Activated T-cell treated with anti-CD3 and anti-CD28 coated beads, Interleukin-2, amount 50 U/mL, for 72 hours (primary cell): ENCODE measurements around the gene ISG20L2. TPM values are rescaled to one million over a fixed set of nuclear protein-coding genes. Genes with fewer than 3 reads are reported as not detected.
"Not testable (repeated sequence)": the region's sequence is repeated elsewhere in the genome, so short reads cannot be mapped to it uniquely, and the experiment has no call there.

ENCODE experiments used
- ATAC-seq, 2 donors: fragments of 150-1000 bp; cut with Tn5 transposase; replicated peaks in 1 of 2; 2 replicates each; pipeline ENCODE4 v1.10.0; 2021; ENCODE audit warnings: moderate library complexity in 2 of 2, mild to moderate bottlenecking in 1 of 2
- DNase-seq, 2 donors: peaks; one replicate each; pipeline ENCODE4 v3.0.0; 2021 to 2022; ENCODE audit warnings: mixed read lengths in 1 of 2
- H3K27ac Mint-ChIP-seq: one replicate; pipeline ENCODE4 v1.8.0; 2022; ENCODE audit warnings: mild to moderate bottlenecking, moderate library complexity, mixed read lengths
- H3K27me3 Mint-ChIP-seq: one replicate; pipeline ENCODE4 v1.8.0; 2022; ENCODE audit warnings: low read depth, mixed read lengths
- H3K36me3 Mint-ChIP-seq, 2 donors: one replicate each; pipeline ENCODE4 v1.8.0; 2022; ENCODE audit warnings: mixed read lengths in 2 of 2, mild to moderate bottlenecking in 1 of 2; ENCODE audit not compliant: insufficient read depth in 2 of 2
- H3K4me1 Mint-ChIP-seq: one replicate; pipeline ENCODE4 v1.8.0; 2022; ENCODE audit warnings: low read depth, mixed read lengths
- H3K4me3 Mint-ChIP-seq, 2 donors: one replicate each; pipeline ENCODE4 v1.8.0; 2022; ENCODE audit warnings: mild to moderate bottlenecking in 2 of 2, mixed read lengths in 2 of 2, moderate library complexity in 2 of 2
- H3K9me3 Mint-ChIP-seq, 2 donors: one replicate each; pipeline ENCODE4 v1.8.0; 2022; ENCODE audit warnings: mixed read lengths in 2 of 2
- total RNA-seq, 2 donors: library from RNA; stranded (reverse); gene quantifications; one replicate each; pipeline ENCODE4 v1.2.3, GENCODE V29; 2022

Gene ISG20L2
- total RNA-seq, 2 donors from 2014 or later = 36.3 to 37.1 TPM

DNA sequence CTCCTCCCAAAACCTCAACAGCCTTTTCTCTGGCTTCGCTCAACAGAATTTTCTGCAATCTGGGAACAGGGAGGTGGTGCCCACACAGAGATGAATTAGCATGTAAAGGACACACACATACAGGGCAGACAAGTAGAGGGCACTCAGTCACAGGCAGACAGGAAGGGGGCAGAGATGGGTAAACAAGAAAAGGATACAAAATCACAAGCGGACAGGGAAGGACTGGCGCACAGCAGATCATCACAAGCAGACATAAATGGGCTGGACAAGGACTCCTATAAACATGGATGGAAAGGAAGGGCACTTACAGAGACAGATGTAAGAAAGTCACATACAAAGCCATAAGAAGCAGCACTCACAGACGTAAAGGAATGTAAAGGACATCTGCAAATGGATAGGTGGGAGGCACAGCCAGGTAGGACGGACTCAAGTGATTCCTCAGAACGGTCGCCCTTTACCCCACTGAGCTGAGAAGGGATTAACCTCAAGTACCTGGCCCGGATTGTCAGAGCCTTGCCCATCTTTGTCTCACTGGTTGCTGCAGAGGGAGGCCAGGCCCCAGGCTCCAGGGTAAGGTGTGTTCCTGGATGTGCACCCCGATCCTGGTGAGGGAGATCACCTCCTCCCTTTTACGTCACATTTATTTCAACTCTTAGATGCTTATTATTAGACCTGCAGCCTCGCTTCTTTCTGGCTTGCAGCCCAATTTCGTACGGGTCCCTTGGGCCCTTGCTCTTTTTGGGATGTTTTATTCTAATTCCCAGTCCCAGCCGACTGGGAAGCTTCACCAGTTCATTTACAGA lies 37.9 kb upstream of the ISG20L2 start:
- Mint-ChIP-seq H3K9me3 (no peaks in the 10 kb centered on the region), H3K27ac (peak overlapping the region; percentile 26), H3K36me3 (peaks cover 7 to 17% of the 10 kb centered on the region in 2 donors), H3K4me3 (no peak overlapping the region), H3K4me1 (peaks cover 44% of the 10 kb centered on the region), H3K27me3 (no peaks in the 10 kb centered on the region)
- DNase-seq (peak in 1 of 2 donors; percentile 22), ATAC-seq (no peak)

DNA sequence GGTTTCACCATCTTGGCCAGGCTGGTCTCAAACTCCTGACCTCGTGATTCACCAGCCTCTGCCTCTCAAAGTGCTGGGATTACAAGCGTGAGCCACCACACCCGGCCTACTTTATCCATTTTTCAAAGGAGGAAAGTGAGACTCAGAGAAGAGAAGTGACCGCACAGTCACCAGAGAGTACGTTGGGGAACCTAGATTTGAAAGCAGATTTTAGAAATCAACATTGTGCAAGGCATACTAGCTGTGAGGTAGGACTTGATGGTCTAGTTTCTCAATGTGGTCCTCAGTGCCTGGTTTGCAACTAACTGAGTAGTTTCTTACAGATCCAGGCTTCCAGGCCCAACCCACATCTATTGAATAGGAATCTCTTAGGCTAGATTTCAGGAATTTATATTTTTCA lies 37.1 kb upstream of the ISG20L2 start:
- Mint-ChIP-seq H3K4me3 (no peak overlapping the region), H3K27me3 (no peaks in the 10 kb centered on the region), H3K27ac (no peak overlapping the region), H3K36me3 (peaks cover 4 to 10% of the 10 kb centered on the region in 2 donors), H3K9me3 (no peaks in the 10 kb centered on the region), H3K4me1 (peaks cover 35% of the 10 kb centered on the region)
- DNase-seq (no peak), ATAC-seq (no peak)

DNA sequence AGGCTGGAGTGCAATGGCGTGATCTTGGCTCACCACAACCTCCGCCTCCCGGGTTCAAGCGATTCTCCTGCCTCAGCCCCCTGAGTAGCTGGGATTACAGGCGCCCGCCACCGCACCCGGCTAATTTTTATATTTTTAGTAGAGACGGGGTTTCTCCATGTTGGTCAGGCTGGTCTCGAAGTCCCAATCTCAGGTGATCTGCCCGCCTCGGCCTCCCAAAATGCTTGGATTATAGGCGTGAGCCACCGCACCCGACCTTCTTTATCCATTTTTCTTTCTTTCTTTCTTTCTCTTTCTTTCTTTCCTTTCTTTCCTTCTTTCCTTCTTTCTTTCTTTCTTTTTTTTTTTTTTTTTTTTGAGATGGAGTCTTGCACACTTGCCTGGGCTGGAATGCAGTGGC lies 36.6 kb upstream of the ISG20L2 start:
- not testable (repeated sequence) for H3K4me3 Mint-ChIP-seq, ATAC-seq, H3K27ac Mint-ChIP-seq, H3K27me3 Mint-ChIP-seq, H3K9me3 Mint-ChIP-seq, DNase-seq, H3K36me3 Mint-ChIP-seq
- peaks cover 30% of the 10 kb centered on the region for H3K4me1 Mint-ChIP-seq

DNA sequence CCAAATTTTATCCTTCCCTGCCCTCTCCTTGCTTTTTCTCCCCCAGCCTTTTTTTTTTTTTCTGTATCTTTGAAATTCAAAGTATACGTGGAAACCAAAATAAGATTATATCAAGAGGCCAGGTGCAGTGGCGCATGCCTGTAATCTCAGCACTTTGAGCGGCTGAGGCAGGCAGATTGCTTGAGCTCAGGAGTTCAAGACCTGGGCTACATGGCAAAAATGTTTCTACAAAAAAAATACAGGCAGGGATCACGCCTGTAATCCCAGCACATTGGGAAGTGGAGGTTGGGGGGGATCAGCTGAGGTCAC lies 32.2 kb upstream of the ISG20L2 start:
- ATAC-seq = no peak
- H3K4me3 Mint-ChIP-seq = no peak overlapping the region
- peaks cover 3% of the 10 kb centered on the region for H3K4me1 Mint-ChIP-seq
- no peak overlapping the region for H3K27ac Mint-ChIP-seq
- no peaks in the 10 kb centered on the region for H3K27me3 Mint-ChIP-seq
- no peaks in the 10 kb centered on the region for H3K9me3 Mint-ChIP-seq
- H3K36me3 Mint-ChIP-seq = no peaks in the 10 kb centered on the region
- no peak for DNase-seq

DNA sequence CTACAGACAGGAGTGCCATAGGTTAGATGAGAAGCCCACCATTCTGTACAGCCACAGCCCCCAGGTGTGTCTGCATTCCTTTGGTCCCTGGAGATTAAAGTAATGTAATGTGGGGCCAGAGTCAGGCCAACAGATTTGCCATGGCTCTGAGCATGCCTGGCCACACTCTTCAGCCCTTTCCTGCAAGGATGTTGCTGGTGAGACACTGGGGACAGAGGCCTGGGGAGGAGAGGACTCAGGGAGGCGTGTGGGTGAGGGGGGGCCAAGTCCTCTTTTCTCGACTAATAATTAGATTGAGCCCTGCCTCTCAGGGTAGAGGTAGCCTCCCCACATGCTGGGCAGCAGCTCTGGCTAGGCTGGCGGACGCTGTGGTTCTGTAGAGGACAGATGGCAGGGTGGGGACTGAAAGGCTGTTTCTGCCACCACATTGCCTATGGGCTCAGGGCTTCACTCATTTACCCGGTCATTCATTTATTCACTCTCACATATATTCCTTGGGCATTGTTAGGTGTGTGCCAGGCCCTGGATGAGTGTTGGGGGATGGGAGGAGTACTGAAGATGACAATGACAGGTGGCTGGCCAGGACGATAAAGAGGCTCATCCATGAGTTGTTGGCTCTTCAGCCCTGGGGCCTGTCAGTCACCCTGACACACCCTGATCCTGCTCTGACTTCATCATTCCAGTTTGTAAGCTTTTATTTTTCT lies 31.7 kb upstream of the ISG20L2 start:
- no peak for ATAC-seq
- H3K4me3 Mint-ChIP-seq = no peak overlapping the region
- no peaks in the 10 kb centered on the region for H3K4me1 Mint-ChIP-seq
- H3K9me3 Mint-ChIP-seq = no peaks in the 10 kb centered on the region
- no peaks in the 10 kb centered on the region for H3K27me3 Mint-ChIP-seq
- no peaks in the 10 kb centered on the region for H3K36me3 Mint-ChIP-seq
- H3K27ac Mint-ChIP-seq = no peak overlapping the region
- DNase-seq = no peak

DNA sequence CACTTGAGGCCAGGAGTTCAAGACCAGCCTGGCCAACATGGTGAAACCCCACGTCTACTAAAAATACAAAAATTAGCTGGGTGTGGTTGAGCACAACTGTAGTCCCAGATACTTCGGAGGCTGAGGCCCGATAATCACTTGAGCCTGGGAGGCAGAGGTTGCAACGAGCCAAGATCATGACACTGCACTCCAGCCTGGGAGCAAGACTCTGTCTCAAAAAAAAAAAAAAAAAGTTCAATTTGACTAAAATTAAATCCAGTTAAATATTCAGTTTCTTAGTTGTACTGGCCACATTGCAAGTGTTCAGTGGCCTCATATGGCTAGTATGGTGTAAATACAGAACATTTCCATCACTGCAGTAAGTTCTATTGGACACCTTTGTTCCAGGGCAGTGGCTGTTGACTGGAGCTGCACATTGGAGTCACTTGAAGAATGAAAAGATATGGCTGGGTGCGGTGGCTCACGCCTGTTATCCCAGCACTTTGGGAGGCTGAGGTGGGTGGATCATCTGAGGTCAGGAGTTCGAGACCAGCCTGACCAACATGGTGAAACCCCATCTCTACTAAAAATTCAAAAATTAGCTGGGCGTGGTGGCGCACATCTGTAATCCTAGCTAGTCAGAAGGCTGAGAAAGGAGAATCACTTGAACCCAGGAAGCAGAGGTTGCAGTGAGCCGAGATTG lies 29.1 kb upstream of the ISG20L2 start:
- H3K27me3 Mint-ChIP-seq, H3K9me3 Mint-ChIP-seq, H3K4me1 Mint-ChIP-seq, H3K36me3 Mint-ChIP-seq, H3K27ac Mint-ChIP-seq, DNase-seq, ATAC-seq, H3K4me3 Mint-ChIP-seq: not testable (repeated sequence)

DNA sequence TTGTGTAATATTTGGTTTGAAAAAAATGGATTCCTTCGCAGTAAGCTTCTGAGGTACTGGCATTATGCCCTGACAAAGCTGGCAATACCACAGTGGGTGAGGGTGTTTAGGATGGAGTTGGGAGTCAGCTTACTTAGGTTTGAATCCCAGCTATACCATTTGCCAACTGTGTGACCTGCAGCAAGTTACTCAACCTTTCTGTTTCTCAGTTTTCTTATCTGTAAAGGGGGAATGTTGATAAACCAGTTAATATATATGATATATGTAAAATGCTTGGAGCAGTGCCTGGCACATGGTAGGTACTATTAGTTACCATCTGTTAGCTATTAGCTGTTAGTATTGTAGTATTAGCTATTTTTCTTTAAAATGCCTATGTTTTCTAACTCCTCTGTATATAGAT lies 27.8 kb upstream of the ISG20L2 start:
- H3K27ac Mint-ChIP-seq = no peak overlapping the region
- DNase-seq (no peak), ATAC-seq (no peak)
- peaks cover 11% of the 10 kb centered on the region for H3K4me1 Mint-ChIP-seq
- H3K9me3 Mint-ChIP-seq = no peaks in the 10 kb centered on the region
- H3K4me3 Mint-ChIP-seq = no peak overlapping the region
- H3K36me3 Mint-ChIP-seq = peaks cover 0 to 2% of the 10 kb centered on the region in 2 donors
- H3K27me3 Mint-ChIP-seq = no peaks in the 10 kb centered on the region

DNA sequence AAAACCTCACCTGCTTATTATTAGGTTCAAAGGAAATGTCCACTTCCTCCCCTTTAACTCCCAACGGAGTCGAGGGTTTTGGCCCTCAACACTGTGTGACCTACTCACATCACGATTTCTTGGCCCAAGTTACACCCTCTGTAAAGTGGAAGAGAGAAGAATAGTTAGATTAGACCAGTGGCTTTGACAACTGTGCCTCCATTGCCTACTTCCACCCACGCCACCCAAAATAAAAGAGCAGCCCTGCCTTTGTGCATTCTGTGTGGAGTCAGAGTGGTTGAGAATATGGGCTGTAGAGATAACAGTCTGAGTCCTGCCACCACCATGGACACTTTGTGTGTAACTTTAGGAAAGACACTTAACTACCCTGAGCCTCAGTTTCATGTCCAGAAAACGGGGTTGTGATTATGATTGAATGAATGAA lies 27.0 kb upstream of the ISG20L2 start:
- H3K36me3 Mint-ChIP-seq = peaks cover 0 to 2% of the 10 kb centered on the region in 2 donors
- no peak overlapping the region for H3K27ac Mint-ChIP-seq
- peaks cover 11% of the 10 kb centered on the region for H3K4me1 Mint-ChIP-seq
- DNase-seq (no peak), ATAC-seq (no peak)
- no peak overlapping the region for H3K4me3 Mint-ChIP-seq
- no peaks in the 10 kb centered on the region for H3K27me3 Mint-ChIP-seq
- no peaks in the 10 kb centered on the region for H3K9me3 Mint-ChIP-seq

DNA sequence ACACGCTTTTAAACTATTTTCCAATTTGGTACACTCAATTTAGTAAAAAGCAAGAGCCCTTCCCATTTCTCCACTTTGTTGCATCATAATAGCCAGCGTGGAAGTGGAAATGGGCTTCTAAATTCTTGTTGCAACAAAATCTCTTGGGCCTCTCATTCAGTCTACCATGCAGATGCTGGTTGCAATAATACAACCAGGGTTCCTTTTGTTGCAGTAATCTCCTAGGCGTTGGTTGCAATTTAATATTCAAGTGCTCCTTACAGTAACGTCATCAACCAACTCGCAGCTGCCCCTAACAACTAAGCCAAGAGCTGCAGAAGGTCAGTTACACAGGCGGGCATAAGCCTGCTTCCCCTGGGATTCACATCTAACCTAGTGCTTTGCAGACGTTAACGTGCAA lies 25.7 kb upstream of the ISG20L2 start:
- no peak for ATAC-seq
- peaks cover 20% of the 10 kb centered on the region for H3K4me1 Mint-ChIP-seq

DNA sequence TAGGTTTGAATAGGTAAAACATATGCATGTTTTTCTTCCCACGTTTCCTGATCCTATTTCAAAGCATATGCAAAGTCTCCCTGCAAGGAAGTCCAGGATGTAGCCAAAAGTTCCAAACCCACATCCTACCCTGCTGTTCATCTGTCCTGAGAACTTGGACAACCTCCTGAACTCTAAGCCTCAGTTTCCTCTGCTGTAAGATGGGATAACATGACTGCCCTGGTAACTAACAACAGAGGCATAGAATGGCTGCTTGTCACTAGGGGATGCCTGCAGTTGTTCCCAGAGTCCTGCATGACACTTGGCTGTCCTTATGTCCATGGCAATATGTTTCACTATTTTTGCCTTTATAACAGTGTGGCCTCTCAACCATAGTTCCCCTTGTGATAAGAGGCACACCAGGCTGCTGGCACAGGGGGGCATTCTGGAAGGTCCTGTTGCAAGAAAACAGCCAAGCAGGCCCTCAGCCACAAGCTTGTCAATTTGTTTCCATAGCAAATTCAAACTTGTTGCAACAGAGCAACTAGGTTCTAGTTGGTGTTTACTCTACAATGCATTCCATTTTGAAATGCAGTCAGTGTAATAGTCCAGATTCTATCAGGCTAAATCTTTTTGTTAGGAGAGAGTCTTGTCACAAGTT lies 24.4 kb upstream of the ISG20L2 start:
- DNase-seq (no peak), ATAC-seq (no peak)
- Mint-ChIP-seq H3K4me3 (peak overlapping the region; percentile 85 to 93), H3K27me3 (no peaks in the 10 kb centered on the region), H3K9me3 (no peaks in the 10 kb centered on the region), H3K4me1 (peaks cover 32% of the 10 kb centered on the region), H3K27ac (peak overlapping the region; percentile 93), H3K36me3 (peaks cover 4 to 10% of the 10 kb centered on the region in 2 donors)

More for the DNA sequence above, 25.7 kb upstream of the ISG20L2 start:
- no peak for DNase-seq
- H3K36me3 Mint-ChIP-seq = peaks cover 2 to 10% of the 10 kb centered on the region in 2 donors
- H3K27ac Mint-ChIP-seq = no peak overlapping the region
- H3K27me3 Mint-ChIP-seq = no peaks in the 10 kb centered on the region
- no peaks in the 10 kb centered on the region for H3K9me3 Mint-ChIP-seq
- H3K4me3 Mint-ChIP-seq = no peak overlapping the region

DNA sequence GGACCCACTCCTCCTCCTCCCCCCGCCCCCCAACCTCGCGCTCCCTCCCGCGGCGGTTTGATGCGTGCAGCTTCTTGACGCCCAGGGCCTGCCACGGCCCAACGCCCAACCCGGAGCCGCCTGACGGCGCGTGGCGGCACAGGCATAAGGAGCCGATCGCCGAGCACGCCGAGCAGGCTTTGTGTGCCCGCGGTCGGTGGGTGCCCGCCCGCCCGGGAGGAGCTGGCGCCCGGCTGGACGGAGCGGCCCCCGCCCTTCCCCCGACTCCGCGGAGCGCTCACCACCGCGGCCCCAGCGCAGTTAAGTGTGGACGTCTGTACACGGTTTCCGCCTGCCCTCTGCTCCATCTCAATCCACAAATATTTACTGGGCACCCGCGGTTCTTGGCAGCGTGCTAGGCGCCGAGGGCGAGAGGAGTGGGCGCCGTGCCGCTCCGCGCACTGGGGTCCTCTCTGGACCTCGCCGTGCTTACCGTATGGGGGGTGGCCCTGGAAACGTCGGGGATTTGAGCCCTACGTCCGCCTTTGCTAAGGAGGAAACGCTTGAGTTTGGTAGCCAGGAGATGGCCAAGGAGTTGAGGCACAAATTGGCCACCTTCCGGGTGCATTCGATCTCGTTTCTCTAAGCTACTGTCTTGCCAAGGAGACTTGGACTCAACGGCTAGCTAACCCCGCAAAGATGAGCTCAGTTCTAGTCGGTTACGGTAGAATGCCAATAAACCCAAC lies 23.4 kb upstream of the ISG20L2 start:
- H3K27ac Mint-ChIP-seq = peak overlapping the region; percentile 93
- H3K27me3 Mint-ChIP-seq = no peaks in the 10 kb centered on the region
- DNase-seq = peak; percentile 95 to 96
- peak; percentile 87 to 91 for ATAC-seq
- H3K36me3 Mint-ChIP-seq = peaks cover 4 to 10% of the 10 kb centered on the region in 2 donors
- H3K4me3 Mint-ChIP-seq = peak overlapping the region; percentile 85 to 93
- H3K4me1 Mint-ChIP-seq = peaks cover 41% of the 10 kb centered on the region
- H3K9me3 Mint-ChIP-seq = no peaks in the 10 kb centered on the region

DNA sequence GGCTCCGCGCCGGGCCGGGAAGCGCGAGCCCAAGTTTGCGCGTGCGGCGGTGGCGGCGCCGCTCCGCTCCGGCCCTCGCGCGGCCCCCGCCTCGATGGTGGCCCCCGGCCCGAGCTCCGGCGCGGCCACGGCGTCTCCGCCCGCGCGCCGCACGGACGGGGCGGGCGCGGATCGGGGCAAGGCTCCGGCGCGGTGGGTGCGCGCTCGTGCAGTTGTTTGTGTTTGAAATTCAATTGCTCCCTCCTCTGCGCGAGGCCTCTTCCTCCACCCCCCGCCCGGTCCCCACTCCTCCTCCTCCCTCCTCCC lies 22.8 kb upstream of the ISG20L2 start, which contains the start of gene HDGF:
Gene HDGF (minus strand): TSS at position 225 of the 306 bp plus-strand sequence. CDS start 246 bp downstream, outside the sequence.
- Mint-ChIP-seq H3K36me3 (peaks cover 4 to 10% of the 10 kb centered on the region in 2 donors), H3K4me3 (peak within 1 kb of the TSS; percentile 89 to 93), H3K4me1 (peaks cover 46% of the 10 kb centered on the region), H3K27ac (peak within 1 kb of the TSS; percentile 93), H3K9me3 (no peaks in the 10 kb centered on the region), H3K27me3 (no peaks in the 10 kb centered on the region)
- no peak for ATAC-seq
- no peak for DNase-seq
